Kidney (tissue), 14 donors: ENCODE data around the gene TEX50. TPM values are rescaled to one million over a fixed set of nuclear protein-coding genes. Genes with fewer than 3 reads are reported as not detected.

Source experiments
- DNase-seq, 5 donors: peaks; one replicate each; pipeline ENCODE4 v3.0.0-alpha.2; 2013 to 2020
- FAIRE-seq: peaks from 2 replicates; lab custom pipeline; 2012; peaks lifted over from hg19 to GRCh38; lab: Jason Lieb, UNC
- H3K27ac ChIP-seq, 2 donors: one replicate each; pipeline ENCODE4 v1.7.0; 2013; ENCODE audit warnings: low read depth in 2 of 2, low read length in 2 of 2, inconsistent platforms in 1 of 2
- H3K27me3 ChIP-seq: one replicate; pipeline ENCODE4 v1.7.1; 2013; ENCODE audit warnings: low read length, inconsistent platforms; ENCODE audit not compliant: control insufficient read depth, insufficient read depth
- H3K36me3 ChIP-seq, 3 donors: one replicate each; pipeline versions ENCODE4 v1.7.0 to v1.7.1; 2013; ENCODE audit warnings: low read length in 3 of 3, control low read depth in 1 of 3, inconsistent platforms in 1 of 3; ENCODE audit not compliant: insufficient read depth in 3 of 3, control insufficient read depth in 2 of 3
- H3K4me1 ChIP-seq, 3 donors: one replicate each; pipeline versions ENCODE4 v1.7.0 to v1.7.1; 2013; ENCODE audit warnings: low read length in 3 of 3, inconsistent platforms in 1 of 3, low read depth in 1 of 3; ENCODE audit not compliant: control insufficient read depth in 2 of 3, insufficient read depth in 2 of 3
- H3K4me3 ChIP-seq, 3 donors: one replicate each; pipeline versions ENCODE4 v1.7.0 to v1.8.1; 2013; ENCODE audit warnings: low read length in 3 of 3, control low read depth in 1 of 3, inconsistent platforms in 1 of 3
- H3K9ac ChIP-seq, 3 donors: one replicate each; pipeline versions ENCODE4 v1.7.0 to v1.7.1; 2013; ENCODE audit warnings: low read length in 3 of 3, control low read depth in 1 of 3, inconsistent platforms in 1 of 3
- H3K9me3 ChIP-seq, 3 donors: one replicate each; pipeline versions ENCODE4 v1.7.0 to v1.7.1; 2013; ENCODE audit warnings: low read length in 3 of 3, control low read depth in 1 of 3, inconsistent platforms in 1 of 3; ENCODE audit not compliant: control insufficient read depth in 2 of 3, insufficient read depth in 1 of 3
- intact Hi-C: fragments of 100-400 bp; cut with DNase I; formaldehyde crosslinking; loops from one replicate; pipeline ENCODE4 v1.11.1; 2022
- polyA plus RNA-seq: library from polyadenylated mRNA; stranded (reverse); fragments of 350-450 nt; fragmentation: Illumina TruSeq; extraction: RNeasy Lipid Tissue Mini Kit (QIAGEN cat#74804); gene quantifications from one replicate; pipeline ENCODE4 v1.2.3, GENCODE V29; 2014; ENCODE audit warnings: low read depth, low replicate concordance; ENCODE audit not compliant: insufficient read depth
- total RNA-seq: library from RNA; stranded (reverse); fragmentation: NEBNext Ultra II Directional; extraction: Animal tissue kit (Norgen Biotek cat#: 25700); gene quantifications from one replicate; pipeline ENCODE4 v1.2.1, GENCODE V29; 2021
- TF ChIP-seq, protein P1 (sequence below): IDR thresholded peaks from 3 replicates; pipeline ENCODE4 v1.5.1; 2012; ENCODE audit warnings: mild to moderate bottlenecking, moderate library complexity, borderline replicate concordance; ENCODE audit not compliant: insufficient read depth; ENCODE audit errors: extremely low read depth
- donor health status: control.
- donor health status: control.
- donor health status: control.
- donor health status: control.
- donor health status: control.
- donor health status: DM: yes; HTN: yes; CAD: no.
- donor health status: Normal renal cell carcinoma (clear cell type).

Gene TEX50
- total and polyA plus RNA-seq, 2 donors from 2014 or later = not detected

- Histone ChIP-seq H3K36me3 (no peaks in the 10 kb centered on the region), H3K27ac (no peak overlapping the region), H3K9me3 (no peaks in the 10 kb centered on the region), H3K4me1 (no peaks in the 10 kb centered on the region), H3K9ac (no peak overlapping the region), H3K4me3 (no peak overlapping the region), H3K27me3 (no peaks in the 10 kb centered on the region)
- FAIRE-seq = no peak
- no peak for DNase-seq
- intact Hi-C loops = no loop called here
- TF ChIP-seq, protein P1, sequence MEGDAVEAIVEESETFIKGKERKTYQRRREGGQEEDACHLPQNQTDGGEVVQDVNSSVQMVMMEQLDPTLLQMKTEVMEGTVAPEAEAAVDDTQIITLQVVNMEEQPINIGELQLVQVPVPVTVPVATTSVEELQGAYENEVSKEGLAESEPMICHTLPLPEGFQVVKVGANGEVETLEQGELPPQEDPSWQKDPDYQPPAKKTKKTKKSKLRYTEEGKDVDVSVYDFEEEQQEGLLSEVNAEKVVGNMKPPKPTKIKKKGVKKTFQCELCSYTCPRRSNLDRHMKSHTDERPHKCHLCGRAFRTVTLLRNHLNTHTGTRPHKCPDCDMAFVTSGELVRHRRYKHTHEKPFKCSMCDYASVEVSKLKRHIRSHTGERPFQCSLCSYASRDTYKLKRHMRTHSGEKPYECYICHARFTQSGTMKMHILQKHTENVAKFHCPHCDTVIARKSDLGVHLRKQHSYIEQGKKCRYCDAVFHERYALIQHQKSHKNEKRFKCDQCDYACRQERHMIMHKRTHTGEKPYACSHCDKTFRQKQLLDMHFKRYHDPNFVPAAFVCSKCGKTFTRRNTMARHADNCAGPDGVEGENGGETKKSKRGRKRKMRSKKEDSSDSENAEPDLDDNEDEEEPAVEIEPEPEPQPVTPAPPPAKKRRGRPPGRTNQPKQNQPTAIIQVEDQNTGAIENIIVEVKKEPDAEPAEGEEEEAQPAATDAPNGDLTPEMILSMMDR = no peak
Measured at GRCh38 chr1:173648880-173649605, 13.9 kb downstream of the TEX50 start.

DNA sequence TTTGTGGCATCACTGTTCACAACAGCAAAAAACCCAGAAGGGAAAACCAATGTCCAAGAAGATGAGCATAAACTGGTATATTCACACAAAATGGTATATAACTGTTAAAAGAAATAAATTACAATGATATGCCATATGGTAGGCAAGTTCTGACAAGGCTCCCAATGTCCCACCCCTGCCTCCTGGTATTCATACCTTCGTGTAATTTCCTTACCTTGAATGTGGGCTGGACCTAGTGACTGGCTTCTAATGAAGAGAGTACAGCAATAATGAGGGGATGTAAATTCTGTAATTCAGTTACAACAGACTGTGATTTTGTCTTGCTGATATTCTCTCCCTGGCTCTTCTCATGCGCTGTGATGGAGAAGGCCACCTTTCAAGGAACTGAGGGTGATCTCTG is 25.2 kb downstream of the TEX50 start:
- TF ChIP-seq, protein P1 = no peak
- no peaks in the 10 kb centered on the region for H3K36me3 ChIP-seq
- H3K4me1 ChIP-seq = no peaks in the 10 kb centered on the region
- no peak overlapping the region for H3K9ac ChIP-seq
- H3K27ac ChIP-seq = no peak overlapping the region
- H3K9me3 ChIP-seq = no peaks in the 10 kb centered on the region
- intact Hi-C loops = no loop called here
- H3K27me3 ChIP-seq = no peaks in the 10 kb centered on the region
- DNase-seq = no peak
- FAIRE-seq = no peak
- no peak overlapping the region for H3K4me3 ChIP-seq

- Histone ChIP-seq H3K36me3 (no peaks in the 10 kb centered on the region), H3K27ac (no peak overlapping the region), H3K9me3 (no peaks in the 10 kb centered on the region), H3K9ac (no peak overlapping the region), H3K27me3 (no peaks in the 10 kb centered on the region), H3K4me3 (no peak overlapping the region), H3K4me1 (no peaks in the 10 kb centered on the region)
- TF ChIP-seq, protein P1 = no peak
- no peak for FAIRE-seq
- intact Hi-C loops = no loop called here
- no peak for DNase-seq
Measured at GRCh38 chr1:173661271-173661670, 26.1 kb downstream of the TEX50 start.
